ENCODE data around the gene CNTNAP1. TPM values are rescaled to one million over a fixed set of nuclear protein-coding genes. Genes with fewer than 3 reads are reported as not detected.

CNTNAP1 gene
- total RNA-seq, 1 experiment from 2014 or later, result 5.6 TPM

DNA sequence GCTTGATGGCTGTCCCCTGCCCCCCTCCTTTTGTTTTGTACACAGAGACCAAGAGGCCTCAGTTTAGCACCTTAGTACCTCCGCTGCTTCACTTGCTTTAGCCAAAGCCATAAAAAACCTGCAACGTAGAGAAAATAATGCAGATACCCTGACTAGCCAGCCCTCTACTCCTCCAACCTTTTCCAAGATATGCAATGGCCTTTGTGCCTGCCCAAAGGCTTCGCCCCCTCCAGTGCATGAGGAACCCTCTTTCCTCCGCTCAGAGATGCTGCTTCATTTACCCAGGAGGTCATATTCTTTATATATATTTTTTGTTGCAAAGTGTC is 17.0 kb downstream of the CNTNAP1 start:
- Histone ChIP-seq H3K36me3 (ENCODE audit: insufficient read depth, low read length, poor library complexity, severe bottlenecking) (no peaks in the 10 kb centered on the region), H3K27me3 (replicated peaks; ENCODE audit: insufficient read depth, low read depth, low read length, poor library complexity) (no peaks in the 10 kb centered on the region), H3K27ac (ENCODE audit: low read depth, low read length, poor library complexity, severe bottlenecking) (no peak overlapping the region), H3K9me3 (ENCODE audit: low read depth, low read length, poor library complexity, severe bottlenecking) (no peaks in the 10 kb centered on the region), H3K4me1 (ENCODE audit: insufficient read depth, low read length, poor library complexity, severe bottlenecking) (no peaks in the 10 kb centered on the region), H3K4me3 (ENCODE audit: low read depth, low read length, poor library complexity, severe bottlenecking) (no peak overlapping the region)
- TF ChIP-seq, protein P1, sequence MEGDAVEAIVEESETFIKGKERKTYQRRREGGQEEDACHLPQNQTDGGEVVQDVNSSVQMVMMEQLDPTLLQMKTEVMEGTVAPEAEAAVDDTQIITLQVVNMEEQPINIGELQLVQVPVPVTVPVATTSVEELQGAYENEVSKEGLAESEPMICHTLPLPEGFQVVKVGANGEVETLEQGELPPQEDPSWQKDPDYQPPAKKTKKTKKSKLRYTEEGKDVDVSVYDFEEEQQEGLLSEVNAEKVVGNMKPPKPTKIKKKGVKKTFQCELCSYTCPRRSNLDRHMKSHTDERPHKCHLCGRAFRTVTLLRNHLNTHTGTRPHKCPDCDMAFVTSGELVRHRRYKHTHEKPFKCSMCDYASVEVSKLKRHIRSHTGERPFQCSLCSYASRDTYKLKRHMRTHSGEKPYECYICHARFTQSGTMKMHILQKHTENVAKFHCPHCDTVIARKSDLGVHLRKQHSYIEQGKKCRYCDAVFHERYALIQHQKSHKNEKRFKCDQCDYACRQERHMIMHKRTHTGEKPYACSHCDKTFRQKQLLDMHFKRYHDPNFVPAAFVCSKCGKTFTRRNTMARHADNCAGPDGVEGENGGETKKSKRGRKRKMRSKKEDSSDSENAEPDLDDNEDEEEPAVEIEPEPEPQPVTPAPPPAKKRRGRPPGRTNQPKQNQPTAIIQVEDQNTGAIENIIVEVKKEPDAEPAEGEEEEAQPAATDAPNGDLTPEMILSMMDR (conservative IDR thresholded peaks at IDR 0.05; ENCODE audit: low read depth, low read length), result no peak
- no peak for DNase-seq (ENCODE audit: low spot score)
- no TSS peak for BruUV-seq (replicated peaks)
- intact Hi-C loops (cut with micrococcal nuclease; ENCODE audit: unreplicated experiment), result no loop called here
- CTCF ChIA-PET, result no interaction called here
- POLR2A ChIA-PET (ENCODE audit: low non-redundant PET), result no interaction called here

GRCh38 chr17:42700586-42701289 is 18.4 kb downstream of the CNTNAP1 start:
- no peak overlapping the region for H3K4me3 ChIP-seq (ENCODE audit: low read depth, low read length, poor library complexity, severe bottlenecking)
- no TSS peak for BruUV-seq (replicated peaks)
- POLR2A ChIA-PET (ENCODE audit: low non-redundant PET), result interaction anchor here (0.6 kb wide), 1 partner anchor 47 kb away, joined by 3 read pairs; no protein-coding TSS in a partner anchor
- intact Hi-C loops (cut with micrococcal nuclease; ENCODE audit: unreplicated experiment), result no loop called here
- no peak for TF ChIP-seq EZH2 (IDR thresholded peaks at IDR 0.05; ENCODE audit: borderline replicate concordance, low read depth, low read length, poor library complexity, severe bottlenecking)
- TF ChIP-seq, protein P1 (conservative IDR thresholded peaks at IDR 0.05; ENCODE audit: low read depth, low read length), result no peak
- H3K36me3 ChIP-seq (ENCODE audit: insufficient read depth, low read length, poor library complexity, severe bottlenecking), result peaks cover 6% of the 10 kb centered on the region
- no peaks in the 10 kb centered on the region for H3K27me3 ChIP-seq (replicated peaks; ENCODE audit: insufficient read depth, low read depth, low read length, poor library complexity)
- H3K4me1 ChIP-seq (ENCODE audit: insufficient read depth, low read length, poor library complexity, severe bottlenecking), result no peaks in the 10 kb centered on the region
- no peak overlapping the region for H3K27ac ChIP-seq (ENCODE audit: low read depth, low read length, poor library complexity, severe bottlenecking)
- CTCF ChIA-PET, result no interaction called here
- no peaks in the 10 kb centered on the region for H3K9me3 ChIP-seq (ENCODE audit: low read depth, low read length, poor library complexity, severe bottlenecking)
- no peak for DNase-seq (ENCODE audit: low spot score)

- Histone ChIP-seq H3K27me3 (replicated peaks; ENCODE audit: insufficient read depth, low read depth, low read length, poor library complexity) (no peaks in the 10 kb centered on the region), H3K36me3 (ENCODE audit: insufficient read depth, low read length, poor library complexity, severe bottlenecking) (peaks cover 8% of the 10 kb centered on the region), H3K4me3 (ENCODE audit: low read depth, low read length, poor library complexity, severe bottlenecking) (no peak overlapping the region), H3K4me1 (ENCODE audit: insufficient read depth, low read length, poor library complexity, severe bottlenecking) (no peaks in the 10 kb centered on the region), H3K9me3 (ENCODE audit: low read depth, low read length, poor library complexity, severe bottlenecking) (no peaks in the 10 kb centered on the region), H3K27ac (ENCODE audit: low read depth, low read length, poor library complexity, severe bottlenecking) (no peak overlapping the region)
- intact Hi-C loops (cut with micrococcal nuclease; ENCODE audit: unreplicated experiment), result no loop called here
- DNase-seq (ENCODE audit: low spot score), result no peak
- BruUV-seq (replicated peaks), result no TSS peak
- TF ChIP-seq, protein P1 (conservative IDR thresholded peaks at IDR 0.05; ENCODE audit: low read depth, low read length), result no peak
- TF ChIP-seq EZH2 (IDR thresholded peaks at IDR 0.05; ENCODE audit: borderline replicate concordance, low read depth, low read length, poor library complexity, severe bottlenecking), result no peak
- ChIA-PET CTCF (no interaction called here), POLR2A (ENCODE audit: low non-redundant PET) (no interaction called here)
Observed at GRCh38 chr17:42702446-42702845, 20.1 kb downstream of the CNTNAP1 start.

Data from A673 (cell line).